HFF-Myc (cell line): ENCODE measurements around the gene ERBB2.

Source experiments
- DNase-seq: peaks from one replicate; pipeline ENCODE4 v3.0.0-alpha.2; 2011; ENCODE audit warnings: low read depth; ENCODE audit errors: extremely low read depth
- H3K4me3 ChIP-seq: replicated peaks from 2 replicates; pipeline ENCODE4 v1.5.1; 2011; ENCODE audit warnings: low read depth, mild to moderate bottlenecking, control low read depth, low read length
- CTCF ChIP-seq: IDR thresholded peaks from 2 replicates; pipeline ENCODE4 v1.5.1; 2012; ENCODE audit warnings: mild to moderate bottlenecking, low read depth, low read length, control low read depth; ENCODE audit errors: missing control alignments

The ERBB2 gene

DNA sequence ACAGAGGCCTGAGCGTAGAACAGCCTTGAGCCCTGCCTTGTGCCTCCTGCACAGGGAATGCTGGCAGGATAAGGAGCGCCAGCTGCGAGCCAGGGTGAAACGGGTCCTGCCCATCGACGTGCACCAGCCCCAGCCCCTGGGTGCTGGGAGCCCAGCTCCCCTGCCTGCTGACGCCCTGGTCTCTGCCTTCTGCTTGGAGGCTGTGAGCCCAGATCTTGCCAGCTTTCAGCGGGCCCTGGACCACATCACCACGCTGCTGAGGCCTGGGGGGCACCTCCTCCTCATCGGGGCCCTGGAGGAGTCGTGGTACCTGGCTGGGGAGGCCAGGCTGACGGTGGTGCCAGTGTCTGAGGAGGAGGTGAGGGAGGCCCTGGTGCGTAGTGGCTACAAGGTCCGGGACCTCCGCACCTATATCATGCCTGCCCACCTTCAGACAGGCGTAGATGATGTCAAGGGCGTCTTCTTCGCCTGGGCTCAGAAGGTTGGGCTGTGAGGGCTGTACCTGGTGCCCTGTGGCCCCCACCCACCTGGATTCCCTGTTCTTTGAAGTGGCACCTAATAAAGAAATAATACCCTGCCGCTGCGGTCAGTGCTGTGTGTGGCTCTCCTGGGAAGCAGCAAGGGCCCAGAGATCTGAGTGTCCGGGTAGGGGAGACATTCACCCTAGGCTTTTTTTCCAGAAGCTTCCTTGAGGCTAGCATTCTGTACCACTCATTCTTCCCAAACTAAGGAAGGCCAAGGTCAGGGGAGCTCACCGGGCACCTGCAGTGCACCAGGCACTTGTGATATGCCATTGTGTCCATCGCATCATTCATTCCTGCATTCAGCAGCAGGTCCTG lies 29.7 kb upstream of the ERBB2 start:
- H3K4me3 ChIP-seq = no peak overlapping the region
- DNase-seq = no peak
- TF ChIP-seq CTCF = no peak

- no peak for DNase-seq
- H3K4me3 ChIP-seq = no peak overlapping the region
- no peak for TF ChIP-seq CTCF
Measured at GRCh38 chr17:39670746-39671145, 29.1 kb upstream of the ERBB2 start.

- peak; percentile 70 for TF ChIP-seq CTCF
- no peak overlapping the region for H3K4me3 ChIP-seq
- no peak for DNase-seq
Measured at GRCh38 chr17:39671651-39672521, 28.0 kb upstream of the ERBB2 start.

DNA sequence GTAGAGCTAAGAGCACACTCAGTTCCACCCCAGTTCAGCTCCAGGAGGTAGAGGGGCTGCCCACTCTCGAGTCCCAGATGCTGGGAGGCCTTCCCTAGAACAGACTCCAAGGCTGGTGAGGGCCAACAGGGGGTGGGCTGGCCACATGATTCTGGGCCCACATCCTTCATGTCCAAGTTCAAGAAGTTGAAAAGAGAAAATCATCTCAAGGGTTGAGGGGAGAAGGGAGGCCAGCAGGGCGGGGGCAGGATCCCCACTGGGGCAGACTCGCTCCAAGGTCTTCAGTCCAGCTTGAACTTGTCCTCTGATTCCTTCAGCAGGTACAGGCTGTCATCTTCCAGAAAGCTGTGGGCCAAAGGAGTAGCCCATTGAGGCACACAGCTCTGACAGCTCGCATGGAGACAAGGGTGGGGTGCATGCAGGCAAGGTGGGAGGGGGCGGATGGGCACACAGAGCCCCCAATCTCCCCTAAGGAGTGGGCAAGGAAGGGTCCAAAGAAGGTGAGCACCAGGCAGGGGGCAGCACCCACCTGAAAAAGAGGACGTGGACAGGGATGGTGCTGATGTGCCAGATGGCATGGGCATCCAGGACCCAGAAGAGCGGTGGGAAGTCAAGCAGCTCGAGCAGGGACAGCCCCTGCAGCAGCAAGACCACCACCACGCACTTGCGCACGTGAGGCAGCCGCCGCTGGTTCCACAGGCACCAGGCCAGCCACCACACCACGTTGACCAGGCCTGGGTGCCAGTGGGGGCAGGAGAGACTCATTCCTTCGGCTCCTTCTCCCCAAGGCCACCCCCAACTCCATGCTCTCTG lies 27.1 kb upstream of the ERBB2 start:
- no peak for TF ChIP-seq CTCF
- DNase-seq = no peak
- no peak overlapping the region for H3K4me3 ChIP-seq

GRCh38 chr17:39673335-39674081 lies 26.4 kb upstream of the ERBB2 start:
- TF ChIP-seq CTCF = no peak
- H3K4me3 ChIP-seq = no peak overlapping the region
- DNase-seq = no peak

DNA sequence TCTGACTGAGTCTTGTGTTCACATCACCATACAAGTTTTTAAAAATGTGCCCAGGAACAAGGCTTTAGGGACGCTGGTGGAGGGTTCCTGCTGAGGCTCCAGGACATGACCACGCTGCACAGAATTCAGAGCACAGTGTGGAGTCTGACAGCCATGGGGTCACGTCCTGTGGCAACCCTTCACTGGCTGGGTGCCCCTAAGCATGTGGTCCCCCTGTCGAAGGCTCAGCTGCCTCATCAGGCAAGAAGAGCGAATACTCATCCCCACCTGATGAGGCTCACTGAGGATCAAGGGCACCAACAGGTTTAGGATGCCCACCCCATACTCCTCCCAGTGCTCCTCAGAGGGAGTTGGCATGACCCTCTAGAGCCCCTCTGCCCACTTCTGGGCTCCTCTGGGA lies 25.7 kb upstream of the ERBB2 start:
- no peak overlapping the region for H3K4me3 ChIP-seq
- TF ChIP-seq CTCF = no peak
- no peak for DNase-seq
